NCI-H2107 (cell line): ENCODE measurements around the gene EME1.
"Not testable (repeated sequence)": the region's sequence is repeated elsewhere in the genome, so short reads cannot be mapped to it uniquely, and the experiment has no call there.

Experiments used
- DNase-seq: peaks from one replicate; lab custom pipeline; 2025; lab: John Stamatoyannopoulos, UW

Gene EME1

DNA sequence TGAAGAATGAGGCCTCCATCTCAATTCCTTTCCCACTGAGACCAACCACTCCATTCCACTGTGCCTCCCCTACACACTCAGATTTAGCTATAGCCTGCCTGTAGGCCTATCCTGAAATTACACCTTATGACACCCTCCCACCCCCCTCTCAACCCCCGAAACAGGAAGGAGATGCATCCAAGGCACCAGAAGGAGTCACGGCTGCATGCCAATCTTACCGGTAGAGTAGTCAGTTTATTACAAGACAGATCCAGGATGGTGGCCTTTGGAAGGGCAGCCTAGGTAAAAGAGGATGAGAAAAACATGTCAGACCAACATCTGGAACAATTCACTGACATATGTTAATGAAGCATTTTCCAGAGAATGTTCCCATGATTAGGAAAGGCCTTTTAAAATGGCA is 21.7 kb downstream of the EME1 start:
- DNase-seq = no peak

DNA sequence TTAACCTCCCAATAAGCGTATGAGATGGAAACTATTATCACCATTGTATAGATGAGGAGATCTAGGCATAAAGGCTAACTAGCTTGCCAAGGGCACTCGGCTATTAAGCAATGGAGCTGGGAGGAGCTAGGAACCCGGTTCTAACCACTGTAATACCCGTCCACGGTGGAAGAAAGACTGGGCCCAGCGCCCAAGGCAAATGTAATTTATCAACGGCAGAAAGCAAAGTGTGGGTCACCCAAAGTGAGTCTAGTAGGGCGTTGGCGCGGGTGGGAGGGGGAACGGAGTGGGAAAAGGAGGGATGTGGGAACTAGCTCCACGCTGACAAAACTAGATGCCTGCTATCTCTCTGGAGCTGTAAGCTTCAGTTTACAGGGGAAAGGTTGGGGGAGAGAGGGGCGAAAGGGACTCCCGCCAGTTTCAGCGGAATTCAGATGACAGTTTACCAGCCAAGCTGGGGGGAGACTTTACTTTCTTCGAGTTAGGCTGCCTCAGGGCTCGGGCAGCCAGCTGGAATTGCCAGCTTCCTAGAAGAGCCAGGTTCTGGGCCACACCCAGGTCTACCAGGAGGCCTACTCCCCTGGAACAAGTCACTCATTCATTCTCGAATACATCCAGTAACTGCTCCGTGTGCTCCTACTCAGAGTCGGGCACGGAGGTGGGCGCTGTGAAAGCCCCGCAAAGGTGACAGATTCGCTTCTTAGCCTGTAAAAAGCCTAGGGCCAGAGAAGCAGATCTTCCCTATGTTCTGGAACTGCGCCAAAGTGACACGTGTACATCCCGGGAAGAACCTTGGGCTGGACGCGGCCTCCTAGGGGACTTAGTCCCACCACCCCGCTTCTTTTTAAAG is 23.5 kb downstream of the EME1 start:
- DNase-seq = no peak

DNA sequence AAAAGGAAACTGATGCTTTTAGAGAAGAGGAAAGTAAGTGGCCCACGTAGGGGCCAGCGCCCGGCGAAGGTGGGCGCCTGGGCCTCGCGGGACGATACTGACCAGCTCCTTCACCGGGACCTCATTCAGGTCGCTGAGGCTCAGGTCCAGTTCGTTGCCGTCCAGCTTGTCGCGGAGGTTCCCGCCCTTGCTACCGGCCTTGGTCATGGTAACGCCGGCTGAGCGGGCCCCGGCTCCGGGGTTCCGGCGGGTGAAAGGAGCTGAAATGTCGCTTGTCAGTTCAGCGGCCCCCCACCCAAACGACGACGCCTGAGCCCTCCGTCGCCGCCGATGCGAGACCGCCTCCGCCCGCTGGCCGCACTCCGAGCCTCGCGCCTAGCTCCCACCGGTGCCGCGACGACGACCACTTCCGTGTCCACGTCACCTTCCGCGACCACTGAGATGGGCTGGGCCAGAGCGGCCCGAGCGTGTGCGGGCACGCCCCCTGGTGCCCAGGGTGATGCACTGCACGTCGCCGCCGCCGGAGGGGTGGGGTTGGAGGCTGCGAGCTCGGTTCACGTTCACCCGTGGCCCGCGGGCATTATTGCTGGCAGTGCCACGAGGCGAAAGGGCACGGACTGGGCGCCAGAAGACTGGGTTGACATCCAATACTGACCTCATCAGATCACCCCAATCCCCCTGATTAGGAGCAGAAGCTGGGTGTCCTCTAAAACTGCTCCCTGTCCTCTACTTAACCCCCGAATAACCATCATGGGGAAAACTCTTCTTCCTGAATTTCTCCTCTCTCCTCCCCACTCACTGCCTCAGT is 24.3 kb downstream of the EME1 start, which contains the start of gene LRRC59:
Gene LRRC59 (minus strand): TSS at position 413 of the 808 bp plus-strand sequence. CDS start 206 bp downstream, at position 207.
- peak; percentile 73 for DNase-seq

DNA sequence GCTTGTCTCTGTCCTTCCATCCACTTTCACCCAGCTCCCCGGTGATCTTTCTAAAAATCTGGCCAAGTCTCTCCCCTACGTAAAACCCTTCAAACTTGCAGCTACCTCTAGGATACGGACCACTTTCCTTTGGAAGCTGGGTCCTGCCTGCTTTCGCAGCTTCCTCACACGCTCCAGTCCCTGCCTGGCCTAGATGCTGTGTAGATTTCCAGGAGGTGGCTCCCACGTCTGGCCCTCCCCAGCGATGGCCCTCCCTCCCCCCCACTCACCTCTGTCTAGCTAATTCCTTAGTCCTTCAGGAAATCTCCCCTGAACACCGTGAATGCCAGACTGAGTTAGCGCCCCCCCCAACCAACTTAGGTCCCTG is 24.9 kb downstream of the EME1 start:
- DNase-seq = no peak

DNA sequence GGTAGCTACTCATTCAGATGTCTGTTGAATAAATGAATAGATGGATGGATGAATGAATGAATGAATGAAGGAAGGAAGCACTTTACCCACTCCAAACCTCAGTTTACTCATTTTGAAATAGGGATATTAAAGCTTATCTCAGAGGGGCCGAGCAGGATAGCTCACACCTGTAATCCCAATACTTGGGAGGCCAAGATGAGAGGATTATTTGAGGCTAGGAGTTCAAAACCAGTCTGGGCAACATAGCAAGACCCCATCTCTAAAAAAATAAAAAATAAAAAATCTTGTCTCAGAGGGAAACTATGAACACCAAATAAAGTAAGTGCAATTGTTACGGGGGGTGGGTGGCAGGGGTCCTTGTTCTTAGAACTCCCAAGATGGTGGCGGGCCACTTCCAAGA is 25.6 kb downstream of the EME1 start:
- not testable (repeated sequence) for DNase-seq

DNA sequence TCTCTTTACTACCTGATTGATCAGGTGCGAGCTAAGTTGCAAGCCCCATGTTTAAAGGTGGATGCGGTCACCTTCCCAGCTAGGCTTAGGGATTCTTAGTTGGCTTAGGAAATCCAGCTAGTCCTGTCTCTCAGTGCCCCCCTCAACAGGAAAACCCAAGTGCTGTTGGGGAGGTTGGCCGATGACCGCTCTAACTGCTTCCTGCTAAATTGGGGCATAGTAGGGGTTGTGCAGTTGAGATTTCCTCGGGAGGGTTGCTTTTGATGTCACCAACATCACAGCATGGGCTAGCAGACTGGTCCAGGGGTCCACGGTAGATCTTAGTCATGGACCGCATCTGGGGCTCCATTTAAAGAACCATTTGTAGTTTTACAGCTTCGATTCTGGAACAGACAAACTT is 26.6 kb downstream of the EME1 start:
- not testable (repeated sequence) for DNase-seq

DNA sequence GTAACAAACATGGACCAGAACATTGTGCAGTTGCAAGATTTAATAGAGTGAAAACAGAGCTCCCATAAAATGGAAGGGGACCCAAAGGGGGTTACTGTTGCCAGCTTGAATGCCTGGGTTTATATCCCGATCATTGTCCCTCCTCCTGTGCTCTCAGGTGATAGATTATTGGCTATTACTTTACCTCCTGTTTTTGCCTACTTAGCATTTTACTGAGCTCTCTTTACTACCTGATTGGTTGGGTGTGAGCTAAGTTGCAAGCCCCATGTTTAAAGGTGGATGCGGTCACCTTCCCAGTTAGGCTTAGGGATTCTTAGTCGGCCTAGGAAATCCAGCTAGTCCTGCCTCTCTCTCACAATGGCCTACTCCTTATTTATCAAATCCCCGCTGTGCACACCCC is 32.3 kb downstream of the EME1 start:
- DNase-seq = not testable (repeated sequence)

DNA sequence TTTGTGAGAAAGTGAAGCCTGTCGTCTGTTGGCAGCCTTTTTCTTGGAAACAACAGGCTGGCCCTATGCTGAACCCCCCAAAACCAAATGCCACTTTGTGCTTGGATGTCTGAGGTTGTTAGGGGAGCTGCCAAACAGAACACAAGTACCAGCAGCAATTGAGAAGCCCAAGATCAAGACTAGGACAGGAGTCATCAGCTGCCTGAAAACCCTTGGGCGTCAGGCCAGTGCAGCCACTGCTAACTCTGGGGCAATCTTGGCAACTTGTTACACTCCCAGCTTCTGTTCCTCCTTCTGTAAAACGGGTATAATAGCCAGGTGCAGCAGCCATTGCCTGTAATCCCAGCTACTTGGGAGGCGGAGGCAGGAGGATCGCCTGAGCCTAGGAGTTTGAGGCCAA is 33.5 kb downstream of the EME1 start:
- DNase-seq = no peak

DNA sequence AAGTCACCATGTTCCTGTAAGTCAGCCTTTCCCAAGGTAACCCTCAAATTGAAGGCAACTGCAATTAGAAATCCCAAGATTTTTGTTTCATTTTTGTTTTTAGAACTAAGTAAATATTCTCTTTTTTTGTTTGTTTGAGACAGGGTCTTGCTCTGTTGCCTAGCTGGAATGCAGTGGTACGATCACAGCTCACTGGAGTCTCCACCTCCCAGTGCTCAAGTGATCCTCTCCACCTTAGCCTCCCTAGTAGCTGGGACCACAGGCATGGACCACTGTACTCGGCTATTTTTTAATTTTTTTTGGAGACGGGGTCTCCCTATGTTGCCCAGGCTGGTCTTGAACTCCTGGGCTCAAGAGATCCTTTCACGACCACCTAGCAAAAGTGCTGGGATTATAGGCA is 34.9 kb downstream of the EME1 start:
- no peak for DNase-seq

DNA sequence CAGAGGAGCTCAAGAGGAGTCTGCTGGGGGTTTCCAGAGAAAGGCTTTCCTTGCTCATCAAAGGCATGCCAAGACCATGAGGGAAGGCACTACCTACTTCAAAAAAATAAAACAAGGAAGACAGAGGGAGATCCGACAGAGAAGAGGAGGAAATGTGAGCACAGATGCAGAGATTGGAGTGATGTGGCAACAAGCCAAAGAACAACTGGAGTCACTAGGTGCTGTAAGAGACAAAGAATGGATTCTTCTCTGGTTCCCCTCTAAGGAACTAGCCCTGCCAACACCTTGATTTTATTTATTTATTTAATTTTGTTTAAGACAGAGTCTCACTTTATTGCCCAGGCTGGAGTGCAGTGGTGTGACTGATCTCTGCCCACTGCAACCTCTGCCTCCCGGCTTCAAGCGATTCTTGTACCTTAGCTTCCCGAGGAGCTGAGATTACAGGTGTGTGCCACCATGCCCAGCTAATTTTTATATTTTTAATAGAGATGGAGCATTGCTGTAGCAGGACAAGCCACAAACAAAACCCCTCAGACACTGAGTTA is 39.2 kb downstream of the EME1 start:
- DNase-seq = no peak

DNA sequence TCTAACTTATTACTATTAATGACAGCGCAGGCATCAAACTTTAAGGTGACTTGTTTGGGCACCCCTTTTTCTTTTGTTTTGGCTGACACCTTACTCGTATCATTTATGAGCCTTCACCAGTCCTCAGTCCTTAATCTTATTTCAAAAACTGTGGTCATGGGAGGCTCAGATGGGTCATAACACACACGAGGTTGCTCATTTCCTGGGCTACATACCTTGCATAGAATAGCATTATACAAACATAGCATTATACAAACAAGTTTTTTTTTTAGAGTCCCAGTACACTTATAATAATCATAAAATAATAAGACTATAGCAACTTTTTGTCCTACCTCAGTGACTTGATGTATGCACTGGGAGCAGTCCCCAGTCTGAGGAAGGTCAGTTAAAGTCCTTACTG is 41.8 kb downstream of the EME1 start:
- no peak for DNase-seq

DNA sequence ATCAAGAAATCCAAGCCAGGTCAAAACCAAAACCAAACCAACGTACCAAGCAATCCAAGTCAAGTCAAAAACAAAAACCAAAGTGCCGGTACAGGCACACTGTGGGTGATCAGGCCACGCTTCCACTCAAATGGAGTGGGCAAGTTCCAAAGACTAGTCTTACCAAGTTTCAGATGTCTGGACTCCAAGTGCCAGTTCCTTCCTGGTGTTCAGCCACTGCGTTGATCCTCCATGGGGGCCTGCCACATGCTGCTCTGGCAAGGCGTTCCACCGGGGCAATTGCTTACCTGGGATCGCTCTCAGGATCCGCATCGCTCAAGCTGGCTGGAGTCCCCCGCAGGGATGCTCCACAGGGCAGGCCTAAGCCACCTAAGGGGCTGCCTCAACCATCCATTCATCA is 46.5 kb downstream of the EME1 start:
- not testable (repeated sequence) for DNase-seq

DNA sequence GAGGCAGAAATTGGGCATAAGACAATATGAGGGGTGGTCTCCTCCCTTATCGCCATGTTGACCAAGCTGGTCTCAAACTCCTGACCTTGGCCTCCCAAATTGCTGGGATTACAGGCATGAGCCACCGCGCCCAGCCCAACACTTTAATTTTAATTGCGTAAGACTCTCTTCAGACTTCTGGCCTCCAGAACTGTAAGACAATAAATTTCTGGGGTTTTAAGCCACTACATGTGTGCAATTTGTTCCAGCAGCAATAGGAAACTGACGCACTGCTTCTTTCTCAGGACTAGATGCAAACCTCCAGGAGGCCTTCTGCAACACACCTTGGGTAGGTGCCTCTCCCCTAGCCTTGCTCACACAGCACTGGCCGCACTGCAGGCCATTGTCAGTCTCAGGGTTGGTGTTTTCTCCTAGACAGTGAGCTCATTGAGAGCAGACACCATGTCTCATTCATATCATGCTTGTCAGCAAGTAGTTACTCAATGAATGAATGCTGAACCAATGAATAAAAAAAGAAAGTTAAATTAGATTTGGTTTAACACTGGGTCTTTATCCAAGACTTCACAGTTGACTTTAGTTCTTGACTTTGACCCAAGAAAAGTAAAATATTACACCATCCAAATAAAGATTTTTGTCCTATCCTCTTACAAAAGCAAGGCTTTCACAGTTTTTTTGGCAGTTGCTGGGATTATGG is 47.5 kb downstream of the EME1 start:
- DNase-seq = no peak

DNA sequence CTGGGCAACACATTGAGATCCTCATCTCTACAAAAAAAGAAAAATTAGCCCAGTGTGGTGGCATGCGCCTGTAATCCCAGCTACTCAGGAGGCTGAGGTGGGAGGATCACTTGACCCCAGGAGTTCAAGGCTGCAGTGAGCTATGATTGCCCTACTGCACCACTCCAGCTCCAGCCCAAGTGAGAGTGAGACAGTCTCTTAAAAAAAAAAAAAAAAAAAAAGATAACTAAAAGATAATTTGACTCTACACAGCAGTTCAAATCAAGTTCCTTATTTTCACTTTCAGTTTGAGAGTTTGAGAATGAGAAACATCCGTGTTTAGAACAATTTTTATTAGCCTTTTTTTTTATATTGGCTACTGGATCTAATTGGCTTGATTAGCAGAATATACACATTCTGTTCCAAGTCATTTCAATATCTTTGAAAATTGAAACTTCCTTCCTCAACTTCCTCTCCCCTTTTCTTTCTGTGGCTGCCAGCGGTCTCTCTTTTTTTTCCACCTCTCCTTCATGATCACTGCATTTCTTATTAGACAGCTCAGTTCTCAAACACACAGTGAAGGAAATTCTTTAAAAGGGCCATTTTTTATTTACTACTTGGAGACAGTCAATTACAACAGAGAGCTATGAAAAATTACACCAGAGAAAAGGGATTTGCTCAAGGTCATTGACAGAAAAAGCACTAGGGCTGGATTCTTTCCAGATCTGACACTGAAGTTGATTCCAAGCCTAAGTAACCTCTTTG is 48.5 kb downstream of the EME1 start:
- DNase-seq = no peak

DNA sequence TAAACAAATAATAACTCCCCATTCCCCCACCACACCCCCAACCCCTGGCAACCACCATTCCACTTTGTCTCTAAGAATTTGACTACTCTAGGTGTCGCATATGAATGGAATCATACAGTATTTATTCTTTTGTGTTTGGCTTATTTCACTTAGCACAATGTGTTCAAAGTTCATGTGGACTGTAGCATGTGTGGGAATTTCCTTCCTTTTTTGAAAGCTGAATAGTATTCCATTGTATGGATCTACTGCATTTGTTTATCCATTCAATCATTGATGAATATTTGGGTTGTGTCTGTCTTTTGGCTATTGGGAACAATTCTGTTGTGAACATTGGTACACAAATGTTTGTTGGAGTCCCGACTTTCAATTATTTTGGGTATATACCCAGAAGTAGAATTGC is 49.7 kb downstream of the EME1 start:
- no peak for DNase-seq

DNA sequence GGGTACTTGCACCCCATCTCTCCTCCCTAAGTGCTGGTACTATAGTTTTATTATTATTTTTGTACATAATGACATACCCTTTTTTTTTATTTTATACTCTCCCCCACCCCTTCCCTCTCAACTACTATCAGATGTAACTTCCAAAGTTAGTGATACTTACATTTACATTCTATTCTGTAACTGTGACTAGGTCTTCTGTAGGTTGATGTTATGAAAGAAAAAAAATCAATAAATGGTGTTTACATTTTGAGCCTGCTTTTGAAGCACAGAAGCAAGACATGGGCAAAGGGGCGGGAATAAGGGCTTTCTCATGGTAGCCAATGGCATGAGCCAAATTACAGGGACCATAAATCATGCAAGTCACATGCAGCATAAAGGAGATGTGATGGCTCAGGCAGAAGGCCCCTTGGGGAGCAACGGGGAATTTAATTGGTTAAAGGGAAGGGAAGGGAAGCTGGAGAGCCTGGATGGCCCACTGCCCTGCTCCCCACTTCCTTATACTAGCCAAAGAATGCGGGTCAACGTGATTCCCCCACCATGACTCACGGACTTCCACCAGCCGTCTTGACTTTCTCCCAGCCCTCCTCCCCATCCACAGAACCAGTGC is 50.6 kb downstream of the EME1 start:
- DNase-seq = no peak

DNA sequence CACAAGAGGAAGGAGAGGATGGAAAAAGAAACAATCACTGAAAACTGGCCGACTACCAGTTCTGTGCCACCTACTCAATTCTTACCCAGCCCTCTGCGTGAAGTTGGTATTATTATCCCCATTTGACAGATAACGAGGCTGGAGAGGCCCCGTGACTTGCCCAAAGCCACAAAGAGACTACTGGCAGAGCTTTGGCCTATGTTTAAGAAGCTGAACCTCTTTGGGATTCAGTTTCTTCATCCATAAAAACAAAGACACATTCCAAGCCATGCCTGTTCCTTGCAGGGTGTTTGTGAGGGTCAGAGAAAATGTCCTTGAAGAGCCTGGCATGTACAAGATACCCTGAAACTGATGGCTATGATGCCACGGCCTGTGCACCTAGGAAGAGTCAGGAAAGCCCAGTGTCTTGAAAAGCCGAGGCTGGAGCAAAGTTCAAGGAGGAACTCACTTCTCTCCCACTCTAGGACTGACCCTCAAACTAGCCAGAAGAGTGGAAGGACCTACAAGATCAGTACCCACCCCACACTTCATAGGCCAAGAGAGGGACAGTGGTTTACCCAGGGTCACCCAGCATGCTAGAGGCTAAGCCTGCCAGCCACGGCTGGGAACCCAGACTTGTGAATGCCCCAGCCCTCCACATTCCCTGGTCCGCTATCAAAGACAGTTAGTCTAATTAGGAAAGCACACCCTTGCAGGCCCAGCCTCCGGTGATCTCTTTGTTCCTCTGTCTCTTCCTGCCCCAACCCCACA is 51.4 kb downstream of the EME1 start:
- DNase-seq = no peak

DNA sequence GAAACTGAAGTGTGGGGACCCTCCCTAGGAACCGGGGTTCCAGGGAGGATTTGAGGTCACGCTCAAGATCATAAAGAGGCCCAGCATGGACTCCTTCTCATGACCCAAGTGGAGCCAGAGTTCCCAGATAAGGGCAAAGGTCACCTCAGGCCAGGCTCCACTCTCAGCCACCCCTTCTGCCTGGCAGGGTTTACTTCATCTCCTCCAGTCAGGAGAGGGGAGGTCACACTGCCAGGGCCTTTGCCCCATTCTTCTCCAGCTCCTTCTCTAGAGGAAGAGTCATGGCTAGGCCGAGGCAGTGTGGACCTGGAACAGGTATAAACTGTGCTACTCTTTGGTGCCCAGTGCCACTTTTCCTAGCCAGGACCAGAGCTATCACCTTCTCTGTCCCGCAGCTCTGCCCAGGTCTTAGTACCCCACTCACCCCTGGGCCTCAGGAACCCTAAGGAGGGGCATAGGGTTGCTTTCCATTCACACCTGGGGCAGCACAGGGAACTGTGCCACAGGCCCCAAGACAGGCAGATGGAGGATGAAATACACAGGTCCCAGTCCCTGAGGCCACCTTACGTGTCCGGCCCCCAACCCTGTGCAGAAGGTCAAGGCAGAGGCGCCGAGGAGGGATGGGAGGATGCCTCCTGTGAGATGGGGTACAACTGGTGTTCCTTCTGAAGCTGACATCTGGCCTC is 52.1 kb downstream of the EME1 start:
- no peak for DNase-seq

DNA sequence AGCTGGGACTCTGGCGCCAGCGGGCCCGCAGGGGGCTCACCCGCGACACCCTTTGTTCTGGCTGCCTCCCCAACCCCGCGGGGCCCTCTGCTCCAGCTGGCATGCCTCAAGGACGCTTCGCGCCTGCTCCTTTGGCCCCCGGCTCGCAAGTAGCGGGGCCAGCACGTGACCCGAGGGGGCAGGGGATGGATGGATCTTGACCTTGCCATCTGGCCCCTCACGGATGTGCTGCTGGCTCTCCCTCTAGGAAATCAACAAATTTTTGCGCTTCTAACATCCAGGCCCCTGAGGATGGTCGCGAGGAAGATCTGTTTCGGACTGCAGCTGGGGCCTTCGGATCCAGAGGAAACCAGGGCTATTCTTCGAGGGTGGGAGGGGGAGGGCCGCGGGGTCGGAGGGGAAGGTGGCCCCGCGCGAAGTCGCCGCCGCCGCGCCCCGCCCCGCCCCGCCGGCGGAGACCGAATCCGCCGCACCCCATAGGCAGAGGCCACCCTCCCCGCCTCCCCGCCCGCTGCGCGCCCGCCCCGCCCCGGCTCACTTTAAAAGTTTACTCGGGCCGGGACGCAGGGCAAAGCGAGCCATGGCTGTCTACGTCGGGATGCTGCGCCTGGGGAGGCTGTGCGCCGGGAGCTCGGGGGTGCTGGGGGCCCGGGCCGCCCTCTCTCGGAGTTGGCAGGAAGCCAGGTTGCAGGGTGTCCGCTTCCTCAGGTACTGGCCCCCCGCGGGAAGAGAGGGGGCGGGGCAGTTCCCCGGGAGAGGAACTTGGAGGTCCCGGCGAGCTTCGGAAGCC is 52.8 kb downstream of the EME1 start, which contains the start of gene ACSF2:
Gene ACSF2 (plus strand): TSS at position 537 of the 790 bp plus-strand sequence. CDS start 44 bp downstream, at position 581.
- no peak for DNase-seq
